A549 (cell line): Measurements from ENCODE around the gene UVSSA. TPM values are rescaled to one million over a fixed set of nuclear protein-coding genes. Genes with fewer than 3 reads are reported as not detected.
"Not testable (repeated sequence)": the region's sequence is repeated elsewhere in the genome, so short reads cannot be mapped to it uniquely, and the experiment has no call there.

ENCODE experiments used
- ATAC-seq, 2 experiments: fragments of 200-7000 bp in 1 of 2; fragments of >200 bp in 1 of 2; cut with Nextera tagmentation in 1 of 2; cut with Tn5 transposase in 1 of 2; 3 replicates each; pipeline versions ENCODE4 v1.8.0 to v1.9.1; 2018 to 2020; ENCODE audit warnings: mild to moderate bottlenecking in 1 of 2, moderate library complexity in 1 of 2
- CTCF ChIA-PET: fragments of 300-600 bp; sonication (Branson Sonifier 250); formaldehyde crosslinking; extraction: SDS; loops from one replicate; lab custom pipeline; 2021; ENCODE audit warnings: antibody characterized with exemption, inconsistent platforms; lab: Yijun Ruan, JAX
- POLR2A ChIA-PET: fragments of 350-600 bp; formaldehyde crosslinking; extraction: SDS; loops from one replicate; lab custom pipeline; 2021; ENCODE audit warnings: antibody characterized with exemption, inconsistent platforms; lab: Yijun Ruan, JAX
- DNase-seq, 2 experiments: peaks; one replicate each; pipeline versions ENCODE4 v3.0.0 to v3.0.0-alpha.2; 2011 to 2016; ENCODE audit warnings: low read depth in 1 of 2, low spot score in 1 of 2
- FAIRE-seq: peaks from 2 replicates; lab custom pipeline; 2011; peaks lifted over from hg19 to GRCh38; lab: Jason Lieb, UNC
- H3K27ac ChIP-seq, 2 experiments: fragments of >200 bp; sonication (Bioruptor Twin); formaldehyde crosslinking; 3 replicates each; pipeline ENCODE4 v1.5.1; 2016 to 2017
- H3K4me1 ChIP-seq: fragments of >200 bp; sonication (Bioruptor Twin); formaldehyde crosslinking; 3 replicates; pipeline ENCODE4 v1.6.1; 2016
- H3K4me2 ChIP-seq: fragments of >200 bp; sonication (Bioruptor Twin); formaldehyde crosslinking; 3 replicates; pipeline ENCODE4 v1.6.1; 2016
- H3K4me3 ChIP-seq: fragments of >200 bp; sonication (Bioruptor Twin); formaldehyde crosslinking; 3 replicates; pipeline ENCODE4 v1.5.1; 2016
- H3K9me3 ChIP-seq: fragments of >200 bp; sonication (Bioruptor Twin); formaldehyde crosslinking; 3 replicates; pipeline ENCODE4 v1.6.1; 2016
- CBX2 ChIP-seq: fragments of 200-600 bp; sonication (generic); IDR thresholded peaks from 2 replicates; pipeline ENCODE4 v1.6.1; 2016; ENCODE audit warnings: low read depth, mild to moderate bottlenecking, borderline replicate concordance
- CEBPB ChIP-seq, 2 experiments: fragments of >200 bp in 1 of 2; sonication (Bioruptor Twin) in 1 of 2; formaldehyde crosslinking in 1 of 2; IDR thresholded peaks; 2 replicates each; pipeline ENCODE4 v1.6.1; 2012 to 2016
- FOSL2 ChIP-seq, 2 experiments: fragments of 450-650 bp in 1 of 2; fragments of >200 bp in 1 of 2; sonication (Bioruptor Twin) in 1 of 2; formaldehyde crosslinking; IDR thresholded peaks; 2 replicates each; pipeline versions ENCODE4 v1.5.0 to v1.6.1; 2016 to 2020; ENCODE audit warnings: mild to moderate bottlenecking in 1 of 2, moderate library complexity in 1 of 2
- FOXS1 ChIP-seq: fragments of 250-450 bp; sonication (Bioruptor Pico); IDR thresholded peaks from 2 replicates; pipeline ENCODE4 v1.5.0; 2020; ENCODE audit warnings: mild to moderate bottlenecking, moderate library complexity
- GATA3 ChIP-seq: IDR thresholded peaks from 2 replicates; pipeline ENCODE4 v1.6.1; 2012; ENCODE audit warnings: borderline replicate concordance
- HDAC2 ChIP-seq: fragments of 200-600 bp; sonication (generic); IDR thresholded peaks from 2 replicates; pipeline ENCODE4 v1.6.1; 2016
- HEYL ChIP-seq: fragments of 250-450 bp; sonication (Bioruptor Pico); IDR thresholded peaks from 2 replicates; pipeline ENCODE4 v1.8.0; 2021; ENCODE audit warnings: mild to moderate bottlenecking, moderate library complexity
- HOXA7 ChIP-seq: fragments of 250-450 bp; sonication (Bioruptor Pico); IDR thresholded peaks from 2 replicates; pipeline ENCODE4 v1.5.0; 2020; ENCODE audit warnings: mild to moderate bottlenecking, moderate library complexity
- HOXB5 ChIP-seq: fragments of 250-450 bp; sonication (Bioruptor Pico); IDR thresholded peaks from 2 replicates; pipeline ENCODE4 v1.5.0; 2020; ENCODE audit warnings: mild to moderate bottlenecking, moderate library complexity
- JUN ChIP-seq, 2 experiments: fragments of >200 bp; sonication (Bioruptor Twin); formaldehyde crosslinking; IDR thresholded peaks; 2 replicates in 1 of 2; 3 replicates in 1 of 2; pipeline ENCODE4 v1.6.1; 2016 to 2017
- MAZ ChIP-seq: fragments of 150-350 bp; IDR thresholded peaks from 2 replicates; pipeline ENCODE4 v1.6.1; 2014; ENCODE audit warnings: antibody characterized with exemption, low read depth, low read length, borderline replicate concordance
- PHF8 ChIP-seq: fragments of 200-600 bp; sonication (generic); IDR thresholded peaks from 2 replicates; pipeline ENCODE4 v1.6.1; 2016; ENCODE audit warnings: low read depth, mild to moderate bottlenecking, antibody characterized with exemption, moderate library complexity, borderline replicate concordance
- POLR2AphosphoS2 ChIP-seq: conservative IDR thresholded peaks from 2 replicates; pipeline ENCODE4 v1.6.1; 2012; ENCODE audit warnings: low read length, improper control_type of control experiment, inconsistent platforms
- RAD21 ChIP-seq, 2 experiments: fragments of >200 bp in 1 of 2; sonication (Bioruptor Twin) in 1 of 2; formaldehyde crosslinking in 1 of 2; IDR thresholded peaks in 1 of 2; conservative IDR thresholded peaks in 1 of 2; 2 replicates in 1 of 2; 3 replicates in 1 of 2; pipeline ENCODE4 v1.6.1; 2012 to 2018; ENCODE audit warnings: inconsistent platforms in 1 of 2
- RFX5 ChIP-seq: fragments of 450-650 bp; IDR thresholded peaks from 2 replicates; pipeline ENCODE4 v1.7.1; 2014; ENCODE audit warnings: antibody characterized with exemption, mild to moderate bottlenecking, moderate library complexity
- SMC3 ChIP-seq: fragments of >200 bp; sonication (Bioruptor Twin); formaldehyde crosslinking; IDR thresholded peaks from 3 replicates; pipeline ENCODE4 v1.6.1; 2018; ENCODE audit warnings: inconsistent platforms
- SREBF2 ChIP-seq: fragments of 450-650 bp; IDR thresholded peaks from 2 replicates; pipeline ENCODE4 v1.6.1; 2014; ENCODE audit warnings: mild to moderate bottlenecking, moderate library complexity
- TFCP2L1 ChIP-seq: fragments of 250-450 bp; sonication (Bioruptor Pico); IDR thresholded peaks from 2 replicates; pipeline ENCODE4 v1.5.0; 2021; ENCODE audit warnings: mild to moderate bottlenecking
- ZC3H11A ChIP-seq: fragments of 450-650 bp; IDR thresholded peaks from 2 replicates; pipeline ENCODE4 v1.6.1; 2014; ENCODE audit warnings: antibody characterized with exemption, mild to moderate bottlenecking
- ZNF302 ChIP-seq: fragments of 250-450 bp; sonication (Bioruptor Pico); IDR thresholded peaks from 2 replicates; pipeline ENCODE4 v1.9.0; 2021; ENCODE audit warnings: inconsistent platforms, mild to moderate bottlenecking, moderate library complexity
- WGBS: methylation state at CpG from one replicate; pipeline ENCODE4 v1.1.6; 2017; ENCODE audit errors: missing lambda C conversion rate; 5-methylcytosine and 5-hydroxymethylcytosine counted together
- polyA plus RNA-seq, 4 experiments: library from polyadenylated mRNA; depleted of rRNA in 3 of 4; stranded (reverse); fragments of >200 nt; fragmentation: RNase III in 1 of 4; extraction: RNeasy Plus Mini Kit Qiagen cat#74134 plus additional on column Dnase treatment in 1 of 4; gene quantifications; 2 replicates in 3 of 4; 3 replicates in 1 of 4; pipeline ENCODE4 v1.2.3, GENCODE V29; 2011 to 2017
- TF ChIP-seq, protein P1 (sequence below): fragments of 250-450 bp; sonication (Bioruptor Pico); IDR thresholded peaks from 2 replicates; pipeline ENCODE4 v1.5.0; 2020; ENCODE audit warnings: low read depth, mild to moderate bottlenecking, moderate library complexity
- TF ChIP-seq, protein P2 (sequence below): fragments of >200 bp; sonication (Bioruptor Twin); formaldehyde crosslinking; IDR thresholded peaks from 2 replicates; pipeline ENCODE4 v1.6.1; 2016
- TF ChIP-seq, protein P3 (sequence below): fragments of 150-350 bp; IDR thresholded peaks from 2 replicates; pipeline ENCODE4 v1.6.1; 2014; ENCODE audit warnings: low read depth, mild to moderate bottlenecking, low read length
- TF ChIP-seq, protein P4 (sequence below): IDR thresholded peaks from 2 replicates; pipeline ENCODE4 v1.6.1; 2012; ENCODE audit warnings: low read depth, borderline replicate concordance

The UVSSA gene
- polyA plus RNA-seq, 2 of the 4 experiments (the other 2 are of a cell fraction) = 4.5 to 6.9 TPM

DNA sequence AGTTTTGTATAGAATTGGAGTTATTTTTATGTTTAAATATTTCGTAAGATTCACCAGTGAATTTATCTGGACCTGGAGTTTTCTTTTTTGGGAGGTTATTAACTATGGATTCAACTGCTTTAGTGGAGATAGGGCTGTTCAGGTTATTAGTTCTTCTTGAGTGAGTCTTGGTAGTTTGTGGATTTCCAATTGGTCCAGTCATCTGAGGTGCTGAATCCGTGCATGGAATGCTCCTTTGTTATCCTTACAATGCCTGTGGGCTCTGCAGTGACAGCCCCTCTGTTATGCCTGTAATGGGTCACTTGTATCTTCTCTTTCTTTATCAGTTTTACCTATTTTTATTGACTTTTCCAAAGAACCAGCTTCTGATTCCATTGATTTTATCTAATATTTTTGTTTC lies 74.6 kb downstream of the UVSSA start:
- DNase-seq (no peak), ATAC-seq (no peak), FAIRE-seq (no peak)
- Histone ChIP-seq H3K4me1 (no peaks in the 10 kb centered on the region), H3K27ac (no peak overlapping the region), H3K9me3 (no peaks in the 10 kb centered on the region), H3K4me2 (no peak overlapping the region), H3K4me3 (no peak overlapping the region)
- POLR2A ChIA-PET = no interaction called here
- CTCF ChIA-PET = no interaction called here
- WGBS = 0% methylated on average over 2 of the region's 2 CpGs
- no peak for TF ChIP-seq ZC3H11A
- TF ChIP-seq HOXB5 (CRISPR knock-in tag) = no peak
- TF ChIP-seq HOXA7 (CRISPR knock-in tag) = no peak
- TF ChIP-seq JUN (IDR thresholded peaks at IDR 0.05) = no peak
- no peak for TF ChIP-seq RFX5
- TF ChIP-seq CEBPB (IDR thresholded peaks at IDR 0.05) = no peak
- TF ChIP-seq SMC3 = no peak
- TF ChIP-seq POLR2AphosphoS2 = no peak
- no peak for TF ChIP-seq CBX2
- TF ChIP-seq PHF8 = no peak
- TF ChIP-seq, protein P1, sequence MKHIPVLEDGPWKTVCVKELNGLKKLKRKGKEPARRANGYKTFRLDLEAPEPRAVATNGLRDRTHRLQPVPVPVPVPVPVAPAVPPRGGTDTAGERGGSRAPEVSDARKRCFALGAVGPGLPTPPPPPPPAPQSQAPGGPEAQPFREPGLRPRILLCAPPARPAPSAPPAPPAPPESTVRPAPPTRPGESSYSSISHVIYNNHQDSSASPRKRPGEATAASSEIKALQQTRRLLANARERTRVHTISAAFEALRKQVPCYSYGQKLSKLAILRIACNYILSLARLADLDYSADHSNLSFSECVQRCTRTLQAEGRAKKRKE (CRISPR knock-in tag) = no peak
- TF ChIP-seq RAD21 (conservative IDR thresholded peaks at IDR 0.05 in 1 of 2, IDR thresholded peaks at IDR 0.05 in 1 of 2) = no peak
- no peak for TF ChIP-seq HEYL (CRISPR knock-in tag)
- no peak for TF ChIP-seq SREBF2
- no peak for TF ChIP-seq ZNF302 (CRISPR knock-in tag)
- TF ChIP-seq, all 56 proteins: peak for 0

DNA sequence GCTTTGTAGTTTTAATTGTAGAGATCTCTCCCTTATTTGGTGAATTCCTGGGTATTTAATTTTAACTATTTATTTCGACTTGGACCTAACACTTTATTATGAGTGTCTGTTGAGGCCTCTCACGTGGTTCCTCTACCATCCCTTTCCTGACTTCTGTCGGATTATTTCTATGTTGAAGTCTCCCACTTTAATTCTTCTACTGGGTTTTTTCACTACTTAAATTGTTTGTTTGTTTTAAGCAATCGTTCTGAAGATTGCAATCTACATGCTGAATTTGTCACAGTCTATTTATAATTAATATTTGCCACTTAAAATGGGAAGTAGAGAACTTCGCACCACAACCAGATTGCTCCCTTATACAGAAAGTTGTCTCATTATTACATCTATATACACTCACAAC lies 80.0 kb downstream of the UVSSA start:
- FAIRE-seq = no peak
- ATAC-seq = no peak
- Histone ChIP-seq H3K27ac (no peak overlapping the region), H3K9me3 (no peaks in the 10 kb centered on the region), H3K4me3 (no peak overlapping the region), H3K4me1 (no peaks in the 10 kb centered on the region), H3K4me2 (no peak overlapping the region)
- ChIA-PET CTCF (no interaction called here), POLR2A (no interaction called here)
- 31% methylated on average over 5 of the region's 5 CpGs for WGBS
- TF ChIP-seq, protein P2, sequence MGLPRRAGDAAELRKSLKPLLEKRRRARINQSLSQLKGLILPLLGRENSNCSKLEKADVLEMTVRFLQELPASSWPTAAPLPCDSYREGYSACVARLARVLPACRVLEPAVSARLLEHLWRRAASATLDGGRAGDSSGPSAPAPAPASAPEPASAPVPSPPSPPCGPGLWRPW = no peak
- TF ChIP-seq MAZ = no peak
- TF ChIP-seq, protein P3, sequence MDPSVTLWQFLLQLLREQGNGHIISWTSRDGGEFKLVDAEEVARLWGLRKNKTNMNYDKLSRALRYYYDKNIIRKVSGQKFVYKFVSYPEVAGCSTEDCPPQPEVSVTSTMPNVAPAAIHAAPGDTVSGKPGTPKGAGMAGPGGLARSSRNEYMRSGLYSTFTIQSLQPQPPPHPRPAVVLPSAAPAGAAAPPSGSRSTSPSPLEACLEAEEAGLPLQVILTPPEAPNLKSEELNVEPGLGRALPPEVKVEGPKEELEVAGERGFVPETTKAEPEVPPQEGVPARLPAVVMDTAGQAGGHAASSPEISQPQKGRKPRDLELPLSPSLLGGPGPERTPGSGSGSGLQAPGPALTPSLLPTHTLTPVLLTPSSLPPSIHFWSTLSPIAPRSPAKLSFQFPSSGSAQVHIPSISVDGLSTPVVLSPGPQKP = no peak
- no peak for TF ChIP-seq ZNF302 (CRISPR knock-in tag)
- TF ChIP-seq SREBF2 = no peak
- TF ChIP-seq FOSL2 (IDR thresholded peaks at IDR 0.05) = no peak
- no peak for TF ChIP-seq FOSL2 (CRISPR knock-in tag; IDR thresholded peaks at IDR 0.05)
- no peak for TF ChIP-seq GATA3
- no peak for TF ChIP-seq HDAC2
- no peak for TF ChIP-seq TFCP2L1 (CRISPR knock-in tag)
- no peak for TF ChIP-seq SMC3
- no peak for TF ChIP-seq FOXS1
- TF ChIP-seq, protein P4, sequence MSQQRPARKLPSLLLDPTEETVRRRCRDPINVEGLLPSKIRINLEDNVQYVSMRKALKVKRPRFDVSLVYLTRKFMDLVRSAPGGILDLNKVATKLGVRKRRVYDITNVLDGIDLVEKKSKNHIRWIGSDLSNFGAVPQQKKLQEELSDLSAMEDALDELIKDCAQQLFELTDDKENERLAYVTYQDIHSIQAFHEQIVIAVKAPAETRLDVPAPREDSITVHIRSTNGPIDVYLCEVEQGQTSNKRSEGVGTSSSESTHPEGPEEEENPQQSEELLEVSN = no peak
- DNase-seq = no peak

DNA sequence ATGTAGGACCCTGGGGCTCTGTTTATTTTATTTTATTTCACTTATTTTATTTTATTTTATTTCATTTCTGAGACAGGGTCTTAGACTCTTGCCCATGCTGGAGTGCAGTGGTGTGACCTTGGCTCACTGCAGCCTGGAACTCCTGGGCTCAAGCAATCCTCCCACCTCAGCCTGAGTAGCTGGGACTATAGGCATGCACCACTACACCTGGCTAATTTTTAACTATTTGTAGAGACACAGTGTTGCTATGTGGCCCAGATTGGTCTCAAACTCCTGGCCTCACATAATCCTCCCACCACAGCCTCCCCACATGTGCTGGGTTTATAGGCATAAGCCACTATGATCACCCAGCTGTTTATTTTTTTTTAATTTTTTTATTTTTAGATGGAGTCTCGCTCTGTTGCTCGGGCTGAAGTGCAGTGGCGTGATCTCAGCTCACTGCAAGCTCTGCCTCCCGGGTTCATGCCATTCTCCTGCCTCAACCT lies 96.7 kb downstream of the UVSSA start:
- DNase-seq, H3K9me3 ChIP-seq, FAIRE-seq, H3K4me3 ChIP-seq, ATAC-seq, H3K4me2 ChIP-seq, H3K4me1 ChIP-seq, H3K27ac ChIP-seq, POLR2A ChIA-PET: not testable (repeated sequence)
- CTCF ChIA-PET = interaction anchor here (0.8 kb wide), 1 partner anchor 69 kb away, joined by 3 read pairs; no protein-coding TSS in a partner anchor
- 44% methylated on average over 4 of the region's 4 CpGs for WGBS

Other genes starting within 250 kb of the UVSSA start
- gene RNF212, start 233.6 kb upstream of the UVSSA start, polyA plus RNA-seq (2011; rRNA removed) = 3.0 and 3.6 TPM in 2 replicates
- gene RNF212, start 233.6 kb upstream of the UVSSA start, polyA plus RNA-seq (2017; fragmentation: RNase III; extraction: RNeasy Plus Mini Kit Qiagen cat#74134 plus additional on column Dnase treatment) = 2.1 to 3.9 TPM (median 3.0 TPM) in 3 replicates
- 0.12 and 0.24 TPM in 2 replicates for gene SPON2, start 174.6 kb upstream of the UVSSA start, polyA plus RNA-seq (2011; rRNA removed)
- 0.07 to 0.54 TPM (median 0.15 TPM) in 3 replicates for gene SPON2, start 174.6 kb upstream of the UVSSA start, polyA plus RNA-seq (2017; fragmentation: RNase III; extraction: RNeasy Plus Mini Kit Qiagen cat#74134 plus additional on column Dnase treatment)
- gene CTBP1, start 98.1 kb upstream of the UVSSA start, polyA plus RNA-seq (2011; rRNA removed) = 39.3 and 43.1 TPM in 2 replicates
- gene CTBP1, start 98.1 kb upstream of the UVSSA start, polyA plus RNA-seq (2017; fragmentation: RNase III; extraction: RNeasy Plus Mini Kit Qiagen cat#74134 plus additional on column Dnase treatment) = 85.3 to 94.1 TPM (median 93.1 TPM) in 3 replicates
- 42.4 and 46.1 TPM in 2 replicates for gene MAEA, start 57.3 kb upstream of the UVSSA start, polyA plus RNA-seq (2011; rRNA removed)
- gene MAEA, start 57.3 kb upstream of the UVSSA start, polyA plus RNA-seq (2017; fragmentation: RNase III; extraction: RNeasy Plus Mini Kit Qiagen cat#74134 plus additional on column Dnase treatment) = 58.4 to 67.1 TPM (median 58.5 TPM) in 3 replicates
- not detected in 2 replicates for gene NKX1-1, start 59.2 kb downstream of the UVSSA start, polyA plus RNA-seq (2011; rRNA removed)
- gene NKX1-1, start 59.2 kb downstream of the UVSSA start, polyA plus RNA-seq (2017; fragmentation: RNase III; extraction: RNeasy Plus Mini Kit Qiagen cat#74134 plus additional on column Dnase treatment) = not detected in 3 replicates